Fibroblast of mammary gland (primary cell): Measurements from ENCODE around the gene TBX4.

Experiments used
- DNase-seq: peaks from one replicate; pipeline ENCODE4 v3.0.0-alpha.2; 2010; ENCODE audit warnings: low read depth
- H3K4me3 ChIP-seq: 2 replicates; pipeline ENCODE4 v1.5.1; 2011; ENCODE audit warnings: low read depth, mild to moderate bottlenecking, low read length, moderate library complexity; ENCODE audit not compliant: control insufficient read depth
- CTCF ChIP-seq: conservative IDR thresholded peaks from 2 replicates; pipeline ENCODE4 v1.5.1; 2011; ENCODE audit warnings: low read depth, low read length, inconsistent platforms; ENCODE audit not compliant: control insufficient read depth, insufficient read depth

The TBX4 gene

GRCh38 chr17:61532826-61533225 is 80.6 kb downstream of the TBX4 start:
- no peak for DNase-seq
- H3K4me3 ChIP-seq: no peak overlapping the region
- no peak for TF ChIP-seq CTCF

- H3K4me3 ChIP-seq: no peak overlapping the region
- no peak for TF ChIP-seq CTCF
- no peak for DNase-seq
Measured at GRCh38 chr17:61533797-61534196, 81.6 kb downstream of the TBX4 start.

GRCh38 chr17:61534414-61534813 is 82.2 kb downstream of the TBX4 start:
- no peak for TF ChIP-seq CTCF
- no peak for DNase-seq
- no peak overlapping the region for H3K4me3 ChIP-seq
